ENCODE data around the gene LRCH1. TPM values are rescaled to one million over a fixed set of nuclear protein-coding genes. Genes with fewer than 3 reads are reported as not detected.

The LRCH1 gene
- total and polyA plus RNA-seq, 4 donors, result 13.4 to 19.0 (median 14.6) TPM

- no peak for DNase-seq (ENCODE audit: low read depth in 4 of 6, low spot score in 6 of 6)
- Histone ChIP-seq H3K36me3 (ENCODE audit: control insufficient read depth, insufficient read depth, low read length) (peaks cover 4% of the 10 kb centered on the region), H3K4me1 (ENCODE audit: control insufficient read depth, insufficient read depth, low read length) (no peaks in the 10 kb centered on the region), H3K9me3 (ENCODE audit: control insufficient read depth, insufficient read depth, low read length) (no peaks in the 10 kb centered on the region), H3K27me3 (ENCODE audit: control insufficient read depth, insufficient read depth, low read length) (no peaks in the 10 kb centered on the region), H3K4me3 (ENCODE audit: low read depth, low read length) (no peak overlapping the region), H3K27ac (ENCODE audit: low read depth, low read length) (no peak overlapping the region)
- no CpG with 5 or more reads among the region's 1 CpG for WGBS (ENCODE audit: insufficient coverage)
Observed at GRCh38 chr13:46649816-46650215, 96.8 kb downstream of the LRCH1 start.

DNA sequence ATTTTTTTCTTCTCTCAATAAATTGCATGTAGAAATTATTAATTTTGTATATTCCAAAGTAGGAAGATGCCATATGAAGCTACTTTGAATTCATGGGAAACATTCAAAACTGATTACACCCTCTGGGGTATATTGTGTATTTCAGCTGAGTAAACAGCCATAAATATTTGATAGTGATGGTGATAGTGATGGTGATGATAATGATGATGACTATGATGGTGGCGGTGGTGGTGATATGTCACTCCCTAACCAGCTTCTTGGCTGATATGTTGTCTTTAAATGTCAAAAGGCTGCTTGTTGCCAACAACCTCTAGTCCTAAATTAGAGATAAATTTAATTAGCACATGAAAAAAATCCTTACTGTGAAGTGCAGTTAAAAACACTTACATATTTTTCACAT is 102.0 kb downstream of the LRCH1 start:
- Histone ChIP-seq H3K36me3 (ENCODE audit: control insufficient read depth, insufficient read depth, low read length) (peaks cover 4% of the 10 kb centered on the region), H3K27me3 (ENCODE audit: control insufficient read depth, insufficient read depth, low read length) (no peaks in the 10 kb centered on the region), H3K27ac (ENCODE audit: low read depth, low read length) (no peak overlapping the region), H3K4me1 (ENCODE audit: control insufficient read depth, insufficient read depth, low read length) (no peaks in the 10 kb centered on the region), H3K9me3 (ENCODE audit: control insufficient read depth, insufficient read depth, low read length) (no peaks in the 10 kb centered on the region), H3K4me3 (ENCODE audit: low read depth, low read length) (no peak overlapping the region)
- DNase-seq (ENCODE audit: low read depth in 4 of 6, low spot score in 6 of 6), result no peak
- WGBS (ENCODE audit: insufficient coverage), result no CpG with 5 or more reads among the region's 1 CpG

- DNase-seq (ENCODE audit: low read depth in 4 of 6, low spot score in 6 of 6), result peak in 1 of 6 donors; percentile 81
- Histone ChIP-seq H3K4me3 (ENCODE audit: low read depth, low read length) (no peak overlapping the region), H3K9me3 (ENCODE audit: control insufficient read depth, insufficient read depth, low read length) (no peaks in the 10 kb centered on the region), H3K4me1 (ENCODE audit: control insufficient read depth, insufficient read depth, low read length) (no peaks in the 10 kb centered on the region), H3K36me3 (ENCODE audit: control insufficient read depth, insufficient read depth, low read length) (peaks cover 4% of the 10 kb centered on the region), H3K27ac (ENCODE audit: low read depth, low read length) (peak overlapping the region; percentile 42), H3K27me3 (ENCODE audit: control insufficient read depth, insufficient read depth, low read length) (no peaks in the 10 kb centered on the region)
- WGBS (ENCODE audit: insufficient coverage), result 22% methylated on average over 3 of the region's 8 CpGs
Observed at GRCh38 chr13:46655377-46656180, 102.6 kb downstream of the LRCH1 start.

- no peak for DNase-seq (ENCODE audit: low read depth in 4 of 6, low spot score in 6 of 6)
- H3K27me3 ChIP-seq (ENCODE audit: control insufficient read depth, insufficient read depth, low read length), result no peaks in the 10 kb centered on the region
- H3K27ac ChIP-seq (ENCODE audit: low read depth, low read length), result no peak overlapping the region
- H3K4me3 ChIP-seq (ENCODE audit: low read depth, low read length), result no peak overlapping the region
- no peaks in the 10 kb centered on the region for H3K9me3 ChIP-seq (ENCODE audit: control insufficient read depth, insufficient read depth, low read length)
- no peaks in the 10 kb centered on the region for H3K4me1 ChIP-seq (ENCODE audit: control insufficient read depth, insufficient read depth, low read length)
- H3K36me3 ChIP-seq (ENCODE audit: control insufficient read depth, insufficient read depth, low read length), result peaks cover 2% of the 10 kb centered on the region
Observed at GRCh38 chr13:46656786-46657185, 103.8 kb downstream of the LRCH1 start.

- H3K4me1 ChIP-seq (ENCODE audit: control insufficient read depth, insufficient read depth, low read length), result no peaks in the 10 kb centered on the region
- no peaks in the 10 kb centered on the region for H3K36me3 ChIP-seq (ENCODE audit: control insufficient read depth, insufficient read depth, low read length)
- WGBS (ENCODE audit: insufficient coverage), result 92% methylated on average over 3 of the region's 6 CpGs
- no peak overlapping the region for H3K4me3 ChIP-seq (ENCODE audit: low read depth, low read length)
- H3K27ac ChIP-seq (ENCODE audit: low read depth, low read length), result no peak overlapping the region
- no peaks in the 10 kb centered on the region for H3K9me3 ChIP-seq (ENCODE audit: control insufficient read depth, insufficient read depth, low read length)
- no peaks in the 10 kb centered on the region for H3K27me3 ChIP-seq (ENCODE audit: control insufficient read depth, insufficient read depth, low read length)
- no peak for DNase-seq (ENCODE audit: low read depth in 4 of 6, low spot score in 6 of 6)
Observed at GRCh38 chr13:46659413-46660065, 106.6 kb downstream of the LRCH1 start.

DNA sequence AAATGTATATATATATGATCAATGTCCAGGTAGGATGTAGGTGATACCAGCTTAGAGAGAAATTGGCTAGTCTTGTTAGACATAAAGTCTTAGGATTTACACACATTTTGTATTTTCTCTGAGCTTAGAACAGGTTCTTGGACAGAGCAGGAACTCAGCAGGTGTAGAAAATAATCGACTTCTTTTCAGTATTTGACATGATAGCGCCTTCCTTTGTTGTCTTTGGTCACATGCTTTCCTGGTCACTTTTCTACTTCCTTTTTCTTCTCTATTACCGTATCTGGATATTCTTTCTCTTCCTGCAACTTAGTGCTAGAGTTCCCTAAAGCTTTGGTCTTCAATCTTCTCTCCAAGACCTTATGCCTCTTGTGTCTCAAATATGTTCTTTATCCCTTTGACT is 107.4 kb downstream of the LRCH1 start:
- Histone ChIP-seq H3K4me3 (ENCODE audit: low read depth, low read length) (no peak overlapping the region), H3K4me1 (ENCODE audit: control insufficient read depth, insufficient read depth, low read length) (no peaks in the 10 kb centered on the region), H3K9me3 (ENCODE audit: control insufficient read depth, insufficient read depth, low read length) (no peaks in the 10 kb centered on the region), H3K36me3 (ENCODE audit: control insufficient read depth, insufficient read depth, low read length) (no peaks in the 10 kb centered on the region), H3K27me3 (ENCODE audit: control insufficient read depth, insufficient read depth, low read length) (no peaks in the 10 kb centered on the region), H3K27ac (ENCODE audit: low read depth, low read length) (no peak overlapping the region)
- 85% methylated on average over 3 of the region's 3 CpGs for WGBS (ENCODE audit: insufficient coverage)
- no peak for DNase-seq (ENCODE audit: low read depth in 4 of 6, low spot score in 6 of 6)

DNA sequence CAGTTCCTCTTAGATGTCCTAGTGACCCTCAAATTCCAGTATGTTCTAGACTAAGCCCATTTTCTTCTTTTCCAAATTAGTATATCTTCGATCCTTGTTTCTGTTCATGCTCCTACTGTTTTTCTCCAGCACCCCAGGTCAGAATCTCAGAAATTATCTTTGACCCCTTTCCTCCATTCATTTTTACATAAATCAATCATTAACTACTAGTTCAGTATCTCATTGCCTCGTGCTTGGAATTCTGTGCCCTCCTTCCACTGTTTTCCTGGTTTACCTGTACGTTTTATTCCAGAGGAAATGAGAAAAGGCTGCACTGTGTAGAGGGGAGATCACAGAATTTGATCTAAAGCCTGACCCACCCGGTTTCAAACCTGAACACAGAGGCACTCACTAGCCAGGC is 107.9 kb downstream of the LRCH1 start:
- Histone ChIP-seq H3K9me3 (ENCODE audit: control insufficient read depth, insufficient read depth, low read length) (no peaks in the 10 kb centered on the region), H3K27me3 (ENCODE audit: control insufficient read depth, insufficient read depth, low read length) (no peaks in the 10 kb centered on the region), H3K27ac (ENCODE audit: low read depth, low read length) (no peak overlapping the region), H3K4me3 (ENCODE audit: low read depth, low read length) (no peak overlapping the region), H3K36me3 (ENCODE audit: control insufficient read depth, insufficient read depth, low read length) (no peaks in the 10 kb centered on the region), H3K4me1 (ENCODE audit: control insufficient read depth, insufficient read depth, low read length) (no peaks in the 10 kb centered on the region)
- no peak for DNase-seq (ENCODE audit: low read depth in 4 of 6, low spot score in 6 of 6)
- WGBS (ENCODE audit: insufficient coverage), result 100% methylated on average over 1 of the region's 4 CpGs

DNA sequence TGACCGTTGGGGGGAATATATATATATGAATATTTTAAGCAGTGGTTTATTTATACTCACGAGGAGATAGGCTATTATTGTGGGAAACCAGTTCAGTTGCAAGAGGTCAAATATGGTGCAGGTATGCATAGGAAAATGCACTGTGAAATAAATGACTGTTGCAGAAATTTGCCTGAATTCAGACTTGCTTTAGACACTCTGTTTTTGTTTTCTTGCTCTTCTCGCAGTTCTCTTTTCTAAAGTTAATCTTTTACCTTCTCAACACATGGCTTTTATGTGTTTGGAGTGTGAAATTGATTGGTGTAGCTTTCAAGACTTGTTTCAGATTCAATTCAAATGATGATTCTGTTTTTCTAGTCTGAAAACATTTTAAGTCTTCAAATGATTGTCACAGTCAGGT is 109.7 kb downstream of the LRCH1 start:
- 14% methylated on average over 1 of the region's 3 CpGs for WGBS (ENCODE audit: insufficient coverage)

GRCh38 chr13:46663206-46664037 is 110.5 kb downstream of the LRCH1 start:
- Histone ChIP-seq H3K27ac (ENCODE audit: low read depth, low read length) (no peak overlapping the region), H3K4me3 (ENCODE audit: low read depth, low read length) (no peak overlapping the region), H3K36me3 (ENCODE audit: control insufficient read depth, insufficient read depth, low read length) (no peaks in the 10 kb centered on the region), H3K27me3 (ENCODE audit: control insufficient read depth, insufficient read depth, low read length) (no peaks in the 10 kb centered on the region), H3K9me3 (ENCODE audit: control insufficient read depth, insufficient read depth, low read length) (no peaks in the 10 kb centered on the region), H3K4me1 (ENCODE audit: control insufficient read depth, insufficient read depth, low read length) (peaks cover 5% of the 10 kb centered on the region)
- WGBS (ENCODE audit: insufficient coverage), result 30% methylated on average over 2 of the region's 3 CpGs
- DNase-seq (ENCODE audit: low read depth in 4 of 6, low spot score in 6 of 6), result peak in 1 of 6 donors; percentile 36

More for the DNA sequence above, 109.7 kb downstream of the LRCH1 start:
- no peak for DNase-seq (ENCODE audit: low read depth in 4 of 6, low spot score in 6 of 6)
- Histone ChIP-seq H3K4me3 (ENCODE audit: low read depth, low read length) (no peak overlapping the region), H3K27me3 (ENCODE audit: control insufficient read depth, insufficient read depth, low read length) (no peaks in the 10 kb centered on the region), H3K36me3 (ENCODE audit: control insufficient read depth, insufficient read depth, low read length) (no peaks in the 10 kb centered on the region), H3K27ac (ENCODE audit: low read depth, low read length) (no peak overlapping the region), H3K4me1 (ENCODE audit: control insufficient read depth, insufficient read depth, low read length) (peaks cover 5% of the 10 kb centered on the region), H3K9me3 (ENCODE audit: control insufficient read depth, insufficient read depth, low read length) (no peaks in the 10 kb centered on the region)

All from spinal cord (tissue), 10 donors.